GM21447 (cell line): ENCODE results near the gene ISOC2.
"Not testable (repeated sequence)": the region's sequence is repeated elsewhere in the genome, so short reads cannot be mapped to it uniquely, and the experiment has no call there.

ENCODE experiments used
- ATAC-seq: cut with Tn5 transposase; IDR thresholded peaks from one replicate; pipeline ENCODE4 v1.9.1; 2021; ENCODE audit not compliant: unreplicated experiment

The ISOC2 gene

DNA sequence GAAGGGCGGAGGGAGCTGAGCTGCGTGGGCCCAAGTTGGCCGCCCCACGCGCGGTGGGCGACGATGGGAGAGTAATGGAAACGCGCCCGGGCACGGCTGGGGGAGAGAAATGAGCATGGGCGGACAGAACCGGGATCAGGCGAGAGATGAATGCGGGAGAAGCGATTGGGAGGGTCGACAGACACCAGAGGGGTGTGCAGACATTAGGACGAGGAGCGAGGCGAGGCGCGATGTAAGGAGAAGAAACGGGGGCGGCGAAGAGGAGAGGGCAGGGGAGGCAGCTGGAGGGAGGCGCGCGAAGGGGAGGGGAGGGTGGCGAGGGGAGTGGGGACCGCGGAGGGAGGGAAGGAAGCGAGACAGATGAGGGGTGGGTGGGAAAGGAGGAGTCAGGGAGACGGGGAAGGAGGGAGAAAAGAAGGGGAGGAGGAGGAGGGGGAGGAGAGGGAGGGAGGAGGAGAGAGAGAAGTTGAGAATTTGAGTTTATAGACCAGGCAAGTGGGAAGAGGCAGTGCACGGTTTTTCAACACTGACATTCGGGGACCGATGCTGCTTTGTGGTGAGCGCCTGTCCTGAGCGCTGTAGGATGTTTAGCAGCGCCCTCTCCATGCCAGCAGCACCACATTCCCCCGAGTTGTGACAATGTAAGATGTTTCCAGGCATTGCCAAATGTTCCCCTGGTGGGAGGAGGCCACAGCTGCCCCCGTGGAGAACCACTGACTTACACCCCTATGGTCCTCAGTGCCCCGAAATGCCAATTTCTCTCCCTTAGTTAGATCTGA lies 18.2 kb downstream of the ISOC2 start, which contains the start of gene SHISA7:
Gene SHISA7 (minus strand): TSS at position 256 of the 779 bp plus-strand sequence. CDS start 437 bp downstream, outside the sequence.
- no peak for ATAC-seq

DNA sequence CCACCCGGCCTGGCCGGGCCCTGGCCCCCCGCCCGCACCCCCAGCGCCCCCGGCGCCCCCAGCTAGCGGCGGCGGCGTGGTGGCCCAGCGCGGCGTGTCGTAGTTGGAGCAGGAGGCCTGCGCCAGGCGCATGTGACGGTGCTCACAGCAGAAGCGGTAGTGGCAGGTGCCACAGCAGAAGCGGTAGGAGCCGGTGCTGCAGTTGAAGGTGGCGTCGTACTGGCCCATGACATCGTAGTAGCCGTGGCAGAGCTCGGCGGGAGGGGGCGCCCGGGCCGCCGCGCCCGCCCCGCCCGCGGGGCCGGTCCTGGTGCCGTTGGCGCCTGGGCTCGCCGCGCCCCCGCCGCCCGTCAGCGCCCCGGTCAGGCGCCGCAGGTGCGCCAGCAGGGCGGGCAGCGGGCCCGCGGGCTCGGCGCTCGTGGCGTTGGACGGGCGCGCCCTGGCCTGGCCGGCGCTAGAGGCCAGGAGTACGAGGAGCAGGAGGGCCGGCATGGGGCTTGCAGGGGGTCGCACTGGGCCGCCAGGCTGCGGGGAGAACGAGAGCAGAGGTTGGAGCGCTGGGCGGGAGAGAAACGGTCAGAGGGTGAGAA lies 19.0 kb downstream of the ISOC2 start:
- no peak for ATAC-seq

DNA sequence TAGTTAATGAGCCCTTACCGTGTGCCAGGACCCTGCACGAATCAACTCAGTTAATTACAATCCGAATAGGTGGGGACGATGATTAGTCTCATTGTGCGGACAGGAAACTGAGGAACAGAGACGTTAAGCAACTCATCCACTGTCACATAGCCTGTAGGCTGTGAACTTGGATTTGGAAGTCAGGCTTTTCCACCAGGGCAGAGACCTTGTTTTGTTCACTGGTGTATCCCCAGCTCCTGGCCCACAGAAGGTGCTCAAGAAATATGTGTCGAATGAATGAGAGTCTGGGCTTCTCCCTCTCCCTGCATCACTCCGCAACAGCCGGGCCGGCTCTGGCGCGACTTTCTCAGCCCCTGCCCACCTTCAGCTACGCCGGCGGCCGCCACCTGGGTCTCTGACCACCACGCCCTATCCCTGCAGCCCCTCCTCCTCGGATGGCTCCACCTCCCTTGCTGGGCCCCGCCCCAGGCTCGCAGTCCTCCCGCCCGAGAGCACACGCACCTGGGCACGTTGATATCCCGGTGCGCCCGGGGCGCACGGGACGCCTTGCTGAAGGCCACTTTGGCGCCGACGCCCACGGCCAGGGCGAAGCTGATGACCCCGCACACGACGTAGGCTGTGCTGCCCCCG lies 19.6 kb downstream of the ISOC2 start:
- ATAC-seq, result no peak

DNA sequence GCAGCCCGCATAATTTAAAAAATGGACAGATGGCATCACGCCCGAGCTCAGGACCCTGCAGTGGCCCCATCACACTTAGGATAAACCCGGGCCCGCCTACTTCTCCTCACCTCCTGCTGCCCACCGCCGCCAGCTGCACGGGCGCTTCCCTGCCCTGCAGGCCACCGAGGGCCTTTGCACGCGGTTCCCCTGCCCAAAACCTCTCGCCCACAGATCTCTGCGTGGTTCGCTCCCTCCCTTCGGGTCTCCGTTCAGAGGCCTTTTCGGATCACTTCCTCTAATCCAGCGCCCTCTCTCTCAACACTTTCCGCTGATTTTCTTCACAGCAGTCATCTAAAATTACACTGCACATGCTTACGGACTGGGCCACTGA lies 20.1 kb downstream of the ISOC2 start:
- ATAC-seq, result no peak

DNA sequence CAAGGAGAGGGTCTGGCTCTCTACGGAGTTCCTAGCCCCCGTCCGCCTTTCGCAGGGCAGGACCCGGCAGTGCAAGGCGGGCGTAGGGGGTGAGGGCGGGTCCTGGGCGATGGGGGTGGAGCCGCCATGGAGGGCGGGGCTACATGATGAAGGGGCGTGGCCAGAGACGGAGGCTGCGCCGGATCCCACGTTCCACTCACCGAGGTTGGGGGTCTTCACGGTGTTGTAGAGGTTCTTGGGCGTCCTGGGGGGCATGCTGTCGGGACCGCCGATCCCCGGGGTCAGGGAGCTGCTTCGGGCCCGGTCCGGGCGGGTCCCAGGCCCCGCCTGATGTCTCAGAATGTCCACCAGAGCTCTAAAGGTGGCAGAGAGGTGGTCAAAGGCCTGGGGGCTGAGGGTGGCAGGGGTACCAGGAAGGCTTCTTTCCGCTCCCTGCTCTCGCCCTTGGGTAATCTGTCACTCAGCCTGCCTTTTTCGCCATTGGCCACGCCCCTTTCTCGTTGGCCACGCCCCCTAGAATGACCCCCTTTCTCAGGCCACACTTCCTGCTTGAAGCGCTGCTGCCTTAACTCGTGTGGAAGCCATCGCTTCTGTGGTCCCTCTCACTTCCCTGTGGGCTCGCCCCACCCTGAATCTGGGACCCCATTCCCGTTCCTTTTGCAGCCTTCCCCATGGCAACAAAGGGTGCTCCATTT lies 20.9 kb downstream of the ISOC2 start:
- ATAC-seq, result no peak

DNA sequence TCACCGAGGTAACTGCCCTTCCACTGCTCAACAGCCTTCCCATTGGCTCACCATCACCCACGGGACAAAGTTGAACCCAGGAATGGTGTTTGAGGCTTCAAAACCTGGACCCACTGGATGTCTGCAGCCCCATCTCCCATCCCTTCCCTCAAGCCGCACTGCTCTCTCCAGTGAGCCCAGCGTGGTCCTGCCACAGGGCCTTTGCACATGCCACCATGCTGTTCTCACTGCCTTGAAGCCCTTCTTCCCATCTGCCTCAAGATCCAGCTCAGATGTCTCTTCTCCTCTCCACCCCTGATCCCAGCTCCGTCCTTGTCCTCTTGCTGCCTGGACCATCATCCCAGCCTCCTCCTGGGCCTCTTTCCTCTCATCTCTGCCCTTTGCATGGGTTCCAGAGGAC lies 22.4 kb downstream of the ISOC2 start:
- ATAC-seq, result no peak

DNA sequence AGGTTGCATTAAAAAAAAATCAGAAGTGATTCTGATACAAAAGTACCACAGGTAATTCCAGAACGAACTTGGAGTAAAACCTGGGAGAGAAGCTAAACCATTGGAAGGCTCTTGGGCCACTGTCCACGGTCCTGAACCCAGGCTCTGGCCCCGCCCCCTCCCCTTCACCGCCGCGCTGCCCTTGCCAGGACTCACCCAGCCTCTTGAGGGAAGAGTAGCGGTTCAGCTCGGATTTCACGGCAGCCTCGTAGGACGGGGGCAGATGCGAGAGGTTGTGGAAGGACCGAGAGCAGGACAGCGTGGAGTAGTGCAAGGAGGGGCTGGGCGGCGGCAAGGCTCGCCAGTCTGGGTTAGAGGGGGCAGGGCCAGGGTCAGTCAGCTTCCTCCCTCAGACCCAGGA lies 24.0 kb downstream of the ISOC2 start:
- no peak for ATAC-seq

DNA sequence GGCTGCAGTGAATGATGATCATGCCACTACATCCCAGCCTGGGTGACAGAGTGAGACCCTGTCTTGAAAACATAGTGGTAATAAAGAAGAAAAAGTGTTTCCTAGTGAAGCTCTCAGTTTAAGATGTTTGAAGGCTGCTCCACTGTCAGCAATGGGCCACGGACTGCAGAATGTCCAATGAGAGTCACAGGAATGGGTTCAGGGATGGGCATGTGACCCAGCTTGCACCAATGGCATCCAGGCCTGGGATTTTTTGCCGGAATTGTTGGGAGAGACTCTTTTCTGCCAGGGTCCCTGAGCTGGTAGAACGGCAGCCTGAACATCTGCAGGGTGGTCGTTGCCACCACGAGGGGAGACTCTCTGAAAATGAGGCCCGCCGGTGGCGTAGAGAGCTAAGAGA lies 24.6 kb downstream of the ISOC2 start:
- ATAC-seq, result no peak

DNA sequence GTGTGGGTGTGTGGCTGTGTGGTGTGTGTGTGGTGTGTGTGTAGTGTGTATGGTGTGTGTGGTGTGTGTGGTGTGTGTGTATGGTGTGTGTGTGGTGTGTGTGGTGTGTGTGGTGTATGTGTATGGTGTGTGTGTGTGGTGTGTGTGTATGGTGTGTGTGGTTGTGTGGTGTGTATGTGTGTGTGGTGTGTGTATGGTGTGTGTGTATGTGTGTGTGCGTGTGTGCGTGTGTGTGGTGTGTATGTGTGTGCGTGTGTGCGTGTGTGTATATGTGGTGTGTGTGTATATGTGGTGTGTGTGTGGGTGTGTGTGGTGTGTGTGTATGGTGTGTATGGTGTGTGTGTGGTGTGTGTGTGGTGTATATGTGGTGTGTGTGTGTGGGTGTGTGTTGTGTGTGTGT lies 26.4 kb downstream of the ISOC2 start:
- ATAC-seq, result no peak

DNA sequence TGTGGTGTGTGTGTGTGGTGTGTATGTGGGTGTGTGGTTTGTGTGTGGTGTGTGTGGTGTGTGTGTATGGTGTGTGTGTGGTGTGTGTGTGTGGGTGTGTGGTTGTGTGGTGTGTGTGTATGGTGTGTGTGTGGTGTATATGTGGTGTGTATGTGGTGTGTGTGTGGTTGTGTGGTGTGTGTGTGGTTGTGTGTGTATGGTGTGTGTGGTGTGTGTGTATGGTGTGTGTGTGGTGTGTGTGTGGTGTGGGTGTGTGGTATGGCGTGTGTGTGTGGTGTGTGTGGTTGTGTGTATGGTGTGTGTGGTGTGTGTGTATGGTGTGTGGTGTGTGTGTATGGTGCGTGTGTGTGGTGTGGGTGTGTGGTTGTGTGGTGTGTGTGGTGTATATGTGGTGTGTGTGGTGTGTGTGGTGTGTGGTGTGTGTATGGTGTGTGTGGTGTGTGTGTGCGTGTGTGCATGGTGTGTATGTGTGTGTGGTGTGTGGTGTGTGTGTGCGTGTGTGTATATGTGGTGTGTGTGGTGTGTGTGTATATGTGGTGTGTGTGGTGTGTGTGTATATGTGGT lies 27.0 kb downstream of the ISOC2 start:
- ATAC-seq, result no peak

DNA sequence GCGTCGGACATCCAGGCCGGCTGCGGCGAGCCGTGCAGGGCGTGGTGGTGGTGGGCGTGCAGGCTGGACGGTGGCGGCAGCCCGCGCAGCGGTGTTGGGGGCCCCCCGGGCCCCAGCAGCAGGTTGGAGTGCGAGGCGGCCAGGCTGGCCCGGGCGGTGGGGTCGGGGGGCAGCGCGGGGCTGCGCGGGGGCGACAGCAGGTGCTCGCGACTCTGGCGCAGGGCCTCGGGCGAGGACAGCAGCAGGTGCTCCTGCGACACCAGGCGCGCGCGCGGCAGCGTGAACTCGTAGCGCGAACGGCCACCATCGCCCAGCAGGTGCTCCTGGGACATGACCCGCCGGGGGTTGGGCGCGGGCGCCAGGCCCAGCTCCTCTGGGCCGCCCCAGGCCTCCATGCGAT lies 28.1 kb downstream of the ISOC2 start:
- no peak for ATAC-seq

DNA sequence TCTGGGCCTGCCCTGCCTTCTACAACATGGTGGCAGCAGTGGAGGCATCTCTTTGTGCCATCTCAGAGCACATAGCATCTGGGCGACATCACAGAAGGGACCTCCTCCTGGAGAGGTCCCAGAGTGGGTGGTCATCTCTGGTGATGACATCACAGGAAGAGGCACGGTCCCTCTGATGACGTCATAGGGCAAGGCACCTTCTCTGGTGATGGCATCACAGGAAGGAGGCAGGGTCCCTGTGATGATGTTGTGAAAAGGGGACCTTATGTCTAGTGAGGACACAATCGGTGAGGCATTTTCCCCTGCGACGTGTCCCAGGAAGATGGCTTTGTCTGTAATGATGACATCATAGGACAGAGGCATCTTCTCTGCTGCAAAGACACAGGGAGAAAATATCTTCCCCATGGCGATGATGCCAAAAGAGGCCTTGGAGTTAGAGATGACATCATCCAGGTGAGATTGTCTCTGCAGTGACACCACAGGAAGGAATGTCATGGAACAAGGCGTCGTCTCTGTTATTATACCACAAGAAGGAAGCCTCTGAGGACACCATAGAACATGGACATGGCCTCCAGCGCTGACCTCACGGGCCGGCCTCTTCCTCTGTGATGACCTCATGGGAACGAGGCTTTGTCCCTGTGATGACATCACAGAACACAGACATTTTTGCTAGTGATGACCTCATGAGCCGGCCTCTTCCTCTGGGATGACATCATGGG lies 29.0 kb downstream of the ISOC2 start:
- no peak for ATAC-seq

DNA sequence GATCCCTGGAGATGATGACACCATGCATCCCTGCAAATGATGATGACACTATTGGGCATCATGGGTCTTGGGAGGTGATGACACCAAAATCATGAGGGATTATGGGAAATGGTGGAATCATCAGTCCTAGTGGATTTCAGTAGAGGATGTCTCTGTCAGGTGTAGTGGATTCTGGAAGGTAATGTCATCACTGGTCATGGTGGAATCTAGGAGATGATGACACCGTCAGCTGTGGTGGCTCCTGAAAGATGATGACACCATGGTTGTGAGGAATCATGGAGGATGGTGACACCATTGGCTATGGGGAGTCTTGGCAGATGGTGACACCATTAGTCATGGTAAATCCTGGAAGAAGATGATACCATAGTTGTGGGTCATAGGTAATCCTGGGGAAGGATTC lies 30.3 kb downstream of the ISOC2 start:
- ATAC-seq, result no peak

DNA sequence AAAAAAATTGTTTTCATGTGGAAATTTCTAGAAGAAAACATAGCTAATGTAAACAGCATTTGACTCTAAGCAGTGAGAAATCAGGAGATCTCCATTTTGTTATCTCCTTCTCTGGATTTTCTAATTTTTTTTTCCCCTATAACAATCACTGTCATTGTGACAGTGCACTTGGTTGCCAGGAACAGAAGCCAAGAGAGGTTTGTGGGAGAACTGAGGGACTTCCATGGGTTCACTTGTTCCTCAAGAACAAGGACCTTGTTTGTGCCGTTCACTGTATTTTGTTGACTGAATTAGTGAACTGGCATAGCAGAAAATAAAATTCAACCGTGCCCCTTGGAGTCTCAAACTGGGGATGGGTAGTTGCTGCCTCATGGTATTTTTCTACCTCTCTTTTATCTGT lies 35.4 kb downstream of the ISOC2 start:
- no peak for ATAC-seq

DNA sequence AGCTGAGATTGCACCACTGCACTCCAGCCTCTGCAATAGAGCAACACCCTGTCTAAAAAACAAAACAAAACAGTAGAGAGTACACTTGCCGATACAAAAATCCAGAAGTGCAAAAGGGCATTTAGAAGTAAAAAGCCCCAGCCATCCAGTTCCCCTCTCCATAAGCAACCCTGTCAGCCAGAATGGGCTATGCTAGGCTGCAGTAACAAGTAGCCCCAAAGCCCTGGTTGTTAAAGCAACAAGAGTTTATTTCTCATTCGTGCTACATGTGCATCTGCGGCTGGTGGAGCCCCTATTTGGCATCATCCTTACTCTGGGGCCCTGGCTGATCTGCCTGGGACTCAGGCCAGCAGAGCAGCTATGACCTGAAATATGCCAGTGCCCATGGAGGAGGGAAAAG lies 36.9 kb downstream of the ISOC2 start:
- ATAC-seq, result no peak

DNA sequence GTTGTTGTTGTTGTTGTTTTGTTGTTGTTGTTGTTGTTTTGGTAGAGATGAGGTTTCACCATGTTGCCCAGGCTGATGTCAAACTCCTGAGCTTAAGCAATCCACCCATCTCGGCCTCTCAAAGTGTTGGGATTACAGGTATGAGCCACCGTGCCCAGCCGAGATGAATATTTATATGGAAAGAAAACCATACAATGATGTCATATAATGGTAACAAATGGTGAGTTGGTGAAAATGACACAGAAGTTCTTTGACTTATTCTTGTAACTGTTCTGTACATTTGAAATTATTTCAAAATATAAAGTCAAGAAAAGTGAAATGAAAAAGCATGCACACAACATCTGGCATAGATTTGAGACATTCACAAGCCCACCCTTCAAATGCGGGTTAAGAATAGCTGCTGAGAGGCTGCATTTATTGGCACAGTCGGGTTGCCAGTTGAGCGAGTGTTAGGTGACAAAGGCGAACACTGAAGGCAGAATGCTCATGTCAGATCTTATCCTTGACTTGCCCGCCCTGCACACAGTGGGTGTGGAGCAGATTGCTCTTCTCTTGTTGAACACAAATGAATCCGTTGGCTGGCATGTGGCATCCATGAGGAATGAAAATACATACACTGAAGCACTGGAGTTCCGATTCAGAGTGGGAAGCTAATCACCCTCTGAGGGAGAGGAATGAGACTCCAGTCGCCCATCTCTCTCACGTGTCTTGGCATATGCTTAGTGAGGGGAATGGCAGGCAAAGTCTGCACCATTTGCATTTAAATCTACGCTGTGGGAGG lies 38.0 kb downstream of the ISOC2 start:
- no peak for ATAC-seq

DNA sequence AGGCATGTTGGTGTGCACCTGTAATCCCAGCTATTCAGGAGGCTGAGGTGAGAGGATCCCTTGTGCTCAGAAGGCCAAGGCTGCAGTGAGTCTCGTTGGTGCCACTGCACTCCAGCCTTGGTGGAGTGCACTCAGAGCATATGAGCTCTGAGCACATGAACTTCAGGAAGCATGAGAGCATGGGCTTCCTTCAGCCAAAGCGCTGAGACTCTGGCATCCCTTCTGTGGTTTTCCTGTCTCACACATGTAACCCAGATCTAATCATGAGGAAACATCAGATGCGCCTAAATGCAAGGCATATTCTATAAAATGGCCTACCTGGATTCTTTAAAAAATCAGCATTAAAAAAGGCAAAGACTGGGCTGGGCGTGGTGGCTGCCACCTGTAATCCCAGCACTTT lies 40.2 kb downstream of the ISOC2 start:
- not testable (repeated sequence) for ATAC-seq

DNA sequence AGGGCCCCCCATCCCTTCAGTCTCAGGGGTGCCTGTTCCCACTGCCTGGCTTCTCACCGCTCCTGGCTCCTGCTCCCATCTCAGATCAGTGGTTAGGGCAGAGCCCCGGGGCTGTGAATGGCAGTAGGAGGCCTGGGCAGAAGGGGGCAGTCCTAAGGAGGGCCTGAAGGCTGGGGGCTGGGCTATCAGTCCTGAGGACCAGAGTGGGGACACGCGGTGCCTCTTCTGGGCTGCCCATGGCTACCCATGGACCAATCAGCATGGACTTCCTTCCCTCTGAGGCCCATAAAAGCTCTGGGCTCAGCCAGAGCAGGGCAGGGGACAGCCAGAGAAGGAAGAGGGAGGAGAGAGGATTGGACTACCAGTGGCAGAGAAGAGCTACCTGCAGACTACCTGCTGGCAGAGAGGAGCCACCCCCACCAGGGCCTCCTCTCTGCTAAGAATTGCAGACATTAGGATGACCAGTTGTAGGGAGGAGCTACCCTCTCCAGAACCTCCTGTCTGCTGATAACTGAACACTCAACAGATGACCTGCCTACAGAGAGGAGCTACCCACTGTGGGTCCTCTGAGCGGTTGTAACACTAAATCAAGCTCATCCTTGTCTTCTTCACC lies 41.7 kb downstream of the ISOC2 start:
- no peak for ATAC-seq

DNA sequence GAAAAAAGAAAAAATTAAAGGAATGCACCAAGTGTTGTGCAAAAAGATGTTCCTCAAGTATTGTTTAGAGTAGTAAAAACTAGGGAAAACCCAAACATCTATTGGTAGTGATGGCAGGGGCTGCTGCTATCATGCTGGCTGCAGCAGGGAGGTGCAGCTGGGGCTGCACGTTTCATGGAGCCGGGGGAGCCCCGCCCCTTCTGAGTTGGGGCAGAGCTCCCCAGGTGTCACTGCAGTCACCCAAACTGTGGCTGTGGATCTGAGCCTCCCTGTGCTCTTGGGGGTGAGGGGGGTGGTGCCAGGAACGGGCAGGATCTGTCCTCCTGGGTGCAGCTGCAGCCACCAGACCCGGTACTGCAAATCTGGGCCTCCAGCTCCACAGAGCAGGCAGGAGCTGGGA lies 42.3 kb downstream of the ISOC2 start:
- no peak for ATAC-seq

DNA sequence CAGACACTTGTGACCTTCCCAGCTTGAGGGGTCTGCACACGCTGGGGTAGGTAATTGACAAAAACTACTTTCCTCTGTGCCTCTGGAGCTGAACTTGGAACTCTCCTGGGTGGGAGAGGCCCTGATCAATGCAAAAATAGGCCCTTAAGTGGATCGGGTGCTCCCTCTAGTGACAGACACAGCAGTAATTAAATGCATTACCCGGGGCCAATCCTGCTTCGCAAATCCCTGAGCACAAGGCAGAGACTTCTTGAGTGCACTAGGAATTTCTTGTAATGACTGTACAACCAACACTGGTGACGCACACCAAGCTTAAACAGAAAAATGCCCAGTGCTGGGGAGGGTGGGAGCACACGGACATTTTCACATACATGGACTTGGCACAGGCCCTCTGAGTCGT lies 43.3 kb downstream of the ISOC2 start:
- no peak for ATAC-seq
